Measurements from ENCODE around the gene THG1L. TPM values are rescaled to one million over a fixed set of nuclear protein-coding genes. Genes with fewer than 3 reads are reported as not detected.
A peak's percentile ranks its signal among the peaks of the same experiment; 100 is the strongest.

The THG1L gene
- total RNA-seq, 1 experiment from 2014 or later, result 12.3 TPM

GRCh38 chr5:157731272-157732129, at the start of gene THG1L (continued):
- TF ChIP-seq ZNF281 (CRISPR knock-in tag; IDR thresholded peaks at IDR 0.05) (no peak), USF2 (CRISPR knock-in tag; IDR thresholded peaks at IDR 0.05) (no peak), ELF4 (CRISPR knock-in tag; IDR thresholded peaks at IDR 0.05; ENCODE audit: low read depth) (no peak), FOXP1 (CRISPR knock-in tag; IDR thresholded peaks at IDR 0.05; ENCODE audit: borderline replicate concordance) (peak; percentile 59; the same call in 1 of the 2 replicates), FOXP4 (CRISPR knock-in tag; IDR thresholded peaks at IDR 0.05) (peak; percentile 50), GRHL2 (CRISPR knock-in tag; IDR thresholded peaks at IDR 0.05; ENCODE audit: insufficient replicate concordance, severe bottlenecking) (no peak), ETV6 (CRISPR knock-in tag; IDR thresholded peaks at IDR 0.05) (peak; percentile 46; the same call in 1 of the 2 replicates), USF1 (CRISPR knock-in tag; IDR thresholded peaks at IDR 0.05) (0 out of 2 replicates have a peak, but pooled peaks have one; percentile 38), FOXJ3 (CRISPR knock-in tag; IDR thresholded peaks at IDR 0.05; ENCODE audit: borderline replicate concordance) (no peak), GABPB1 (CRISPR knock-in tag; IDR thresholded peaks at IDR 0.05) (no peak; the same call in 1 of the 2 replicates), PREB (CRISPR knock-in tag; IDR thresholded peaks at IDR 0.05; ENCODE audit: borderline replicate concordance) (0 out of 2 replicates have a peak, but pooled peaks have one; percentile 34), STAT6 (CRISPR knock-in tag; conservative IDR thresholded peaks at IDR 0.05; ENCODE audit: low read depth) (no peak), PRRX2 (CRISPR knock-in tag; IDR thresholded peaks at IDR 0.05) (no peak), E2F5 (CRISPR knock-in tag; IDR thresholded peaks at IDR 0.05) (no peak), ZBTB21 (CRISPR knock-in tag; IDR thresholded peaks at IDR 0.05; ENCODE audit: borderline replicate concordance) (no peak)

All from WTC11 (cell line).